ENCODE measurements around the gene DIS3L2.
"Not testable (repeated sequence)": the region's sequence is repeated elsewhere in the genome, so short reads cannot be mapped to it uniquely, and the experiment has no call there.

Gene DIS3L2

DNA sequence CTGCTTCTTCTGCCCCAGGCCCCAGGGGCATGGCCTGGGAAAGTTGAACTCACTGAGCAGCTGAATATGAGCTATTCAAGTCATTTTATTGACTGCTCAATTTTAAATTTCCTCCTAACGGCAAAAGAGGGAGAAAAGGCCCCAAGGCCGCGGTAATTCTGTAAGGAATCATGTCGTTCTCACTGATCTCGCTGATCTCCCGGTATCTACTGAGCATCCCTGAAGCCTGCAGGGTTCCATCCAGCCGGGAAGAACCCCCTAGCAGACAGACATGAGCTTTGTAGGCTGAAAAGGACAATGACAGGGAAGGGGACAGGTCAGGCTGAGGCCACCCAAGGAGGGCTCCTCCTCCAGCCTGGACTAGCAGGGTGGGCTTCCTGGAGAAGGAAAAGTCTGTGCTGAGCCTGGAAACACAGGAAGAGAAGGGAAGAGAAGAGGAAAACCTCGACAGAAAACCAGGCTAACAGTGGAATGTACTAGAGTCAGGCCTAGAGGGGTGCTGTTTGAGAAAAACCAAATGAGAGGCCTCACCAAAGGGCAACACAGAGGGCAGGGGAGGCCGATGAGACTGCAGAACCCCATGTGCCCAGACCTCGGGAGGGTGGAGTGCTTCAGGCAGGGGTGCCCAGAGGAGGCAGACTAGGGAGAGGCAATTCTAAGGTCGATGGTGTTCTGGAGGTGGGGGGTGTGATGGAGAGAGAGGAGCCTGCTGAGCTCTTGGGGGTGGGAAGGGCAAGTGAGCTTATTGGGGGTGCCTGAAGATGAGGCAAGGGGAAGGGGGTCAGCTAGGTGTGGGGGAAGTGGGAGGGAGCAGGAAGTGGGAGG, 32.4 kb upstream of the DIS3L2 start:
- DNase-seq (ENCODE audit: low read depth), result no peak

DNA sequence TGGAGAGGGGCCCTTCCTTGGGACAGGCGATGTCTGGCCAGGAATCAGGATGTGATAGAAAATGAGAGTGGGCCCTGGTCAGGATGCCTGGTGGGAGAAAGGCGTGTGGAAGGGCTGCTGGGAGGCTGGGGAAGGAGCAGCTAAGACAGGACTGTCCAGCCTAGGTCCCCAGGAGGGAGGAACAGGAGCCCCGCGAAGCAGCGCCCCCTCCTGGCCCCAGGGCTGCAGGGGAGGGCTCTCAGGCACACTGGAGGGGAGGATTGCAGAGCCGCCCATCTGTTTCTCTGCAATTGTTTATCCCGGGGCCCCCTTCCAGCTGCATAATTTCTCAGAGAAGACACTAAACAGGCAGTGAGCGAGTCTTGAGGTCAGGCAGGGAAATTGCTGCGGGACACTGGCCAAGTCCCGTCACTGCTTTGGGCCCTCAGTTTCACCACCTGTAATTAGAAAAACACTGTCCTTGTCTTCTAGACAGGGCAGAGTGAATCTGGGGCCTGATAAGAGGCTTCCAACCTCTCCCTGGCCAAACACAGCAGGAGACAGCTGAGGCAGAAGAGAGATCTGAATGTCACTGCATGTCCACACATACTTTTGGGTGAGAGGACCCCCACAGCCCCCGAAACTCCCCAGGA, 31.4 kb upstream of the DIS3L2 start:
- DNase-seq (ENCODE audit: low read depth), result no peak

DNA sequence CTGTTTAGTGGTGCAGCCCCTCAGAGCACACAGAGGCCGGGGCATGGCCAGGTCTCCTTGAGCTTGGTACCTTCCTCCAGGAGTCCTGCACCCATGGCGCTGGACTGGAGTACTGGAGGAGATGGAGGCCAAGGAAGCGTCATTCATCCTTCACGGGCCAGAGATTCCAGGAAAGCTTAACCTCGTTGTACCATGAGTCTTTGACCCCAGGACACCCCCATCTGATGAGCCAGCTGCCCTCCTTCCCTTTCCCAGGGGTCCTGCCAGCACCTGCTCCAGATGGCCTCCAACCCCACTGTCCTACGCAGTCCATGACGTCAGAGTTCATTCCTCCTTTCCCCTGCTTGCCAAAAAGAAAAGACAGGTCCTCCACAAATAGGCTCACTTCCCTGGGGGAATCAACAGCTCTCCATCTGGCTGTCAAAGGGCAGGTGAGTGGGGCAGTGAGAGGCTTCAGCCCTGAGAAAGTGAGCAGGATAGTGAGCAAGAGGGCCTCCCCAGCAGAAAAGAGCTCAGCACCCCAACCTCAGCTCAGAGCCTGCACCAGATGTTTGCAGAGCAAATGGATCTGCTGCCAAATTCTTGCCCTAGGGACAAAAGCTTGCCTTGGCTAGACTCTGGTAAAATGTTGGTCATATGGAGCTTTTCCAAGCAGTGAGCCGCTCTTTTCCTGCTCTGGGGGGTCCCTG, 30.8 kb upstream of the DIS3L2 start:
- no peak for DNase-seq (ENCODE audit: low read depth)

DNA sequence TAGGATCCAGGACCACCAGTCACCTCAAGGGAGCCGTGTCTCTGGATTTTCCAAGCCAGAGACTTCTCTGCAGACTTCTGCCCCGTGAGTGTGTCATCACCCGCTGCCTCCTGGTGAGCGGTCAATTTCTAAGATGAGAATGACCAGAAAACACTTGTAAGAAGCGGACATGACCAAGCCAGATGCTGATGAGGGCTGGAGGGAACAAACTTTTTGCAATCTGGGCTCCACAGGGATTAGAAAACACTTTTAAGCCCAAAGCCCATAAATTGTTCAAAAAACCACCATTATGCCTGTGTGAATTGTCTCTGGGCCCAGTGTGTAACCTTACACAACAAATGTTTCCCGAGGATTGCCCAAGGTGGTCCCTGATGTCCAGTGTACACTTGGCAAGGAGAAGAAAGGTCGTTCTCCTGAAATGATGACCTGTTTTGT, 30.0 kb upstream of the DIS3L2 start:
- no peak for DNase-seq (ENCODE audit: low read depth)

DNA sequence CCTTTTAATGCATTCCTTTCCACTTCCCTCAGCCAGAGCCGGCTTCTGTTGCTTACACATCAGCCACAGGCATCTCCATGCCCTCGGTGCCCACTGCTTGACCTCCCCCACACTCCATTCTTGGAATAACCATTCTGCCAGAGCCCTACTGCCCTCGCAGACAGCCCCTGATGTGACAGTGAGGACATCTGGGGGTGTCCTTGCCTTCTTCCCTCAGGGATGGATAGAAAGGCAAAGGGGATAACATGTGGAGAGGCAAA, 28.9 kb upstream of the DIS3L2 start:
- DNase-seq (ENCODE audit: low read depth), result no peak

DNA sequence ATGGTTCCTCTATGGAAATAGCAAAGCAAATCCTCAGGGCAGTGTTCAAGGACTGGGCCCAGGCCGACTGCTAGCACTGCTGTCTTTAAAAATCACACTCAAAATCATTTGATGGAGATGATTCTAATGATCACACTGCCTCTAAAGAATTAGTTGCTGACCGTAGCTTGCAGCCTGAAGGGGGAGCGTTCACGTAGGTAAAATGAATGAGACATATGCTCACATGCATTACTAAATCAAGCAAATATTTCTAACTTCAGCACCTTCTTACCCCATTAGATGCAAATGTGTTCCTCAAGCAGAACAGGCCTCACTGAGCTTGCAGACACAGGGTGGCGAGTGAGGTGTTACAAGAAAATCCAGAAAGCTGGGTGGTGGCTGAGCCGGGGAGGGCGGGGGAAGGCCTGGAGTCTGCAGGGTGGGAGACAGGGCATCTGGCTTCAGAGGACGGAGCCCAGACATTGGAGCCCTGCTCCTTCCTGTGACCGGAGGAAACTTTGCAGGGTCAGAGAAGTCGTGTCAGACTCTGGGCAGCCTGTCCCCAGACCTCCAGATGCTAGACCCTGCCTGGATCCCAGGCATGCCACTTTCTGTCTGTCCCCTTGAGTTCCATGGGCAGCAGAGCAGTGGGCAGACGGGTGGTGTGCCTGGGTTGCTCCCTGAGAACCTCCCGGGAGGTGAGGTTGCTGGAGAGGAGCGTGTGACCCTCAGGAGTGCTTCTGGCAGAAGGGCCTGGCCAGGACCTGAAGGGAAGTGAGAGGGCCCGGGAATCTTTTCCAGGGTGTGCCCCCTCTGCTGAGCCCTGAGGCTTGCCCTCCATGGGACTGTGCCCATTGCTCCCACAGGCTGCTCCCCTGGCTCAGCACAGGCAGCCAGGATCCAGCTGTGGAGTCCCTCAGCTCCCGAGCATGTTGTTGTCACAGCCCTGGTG, 28.3 kb upstream of the DIS3L2 start:
- DNase-seq (ENCODE audit: low read depth), result no peak

DNA sequence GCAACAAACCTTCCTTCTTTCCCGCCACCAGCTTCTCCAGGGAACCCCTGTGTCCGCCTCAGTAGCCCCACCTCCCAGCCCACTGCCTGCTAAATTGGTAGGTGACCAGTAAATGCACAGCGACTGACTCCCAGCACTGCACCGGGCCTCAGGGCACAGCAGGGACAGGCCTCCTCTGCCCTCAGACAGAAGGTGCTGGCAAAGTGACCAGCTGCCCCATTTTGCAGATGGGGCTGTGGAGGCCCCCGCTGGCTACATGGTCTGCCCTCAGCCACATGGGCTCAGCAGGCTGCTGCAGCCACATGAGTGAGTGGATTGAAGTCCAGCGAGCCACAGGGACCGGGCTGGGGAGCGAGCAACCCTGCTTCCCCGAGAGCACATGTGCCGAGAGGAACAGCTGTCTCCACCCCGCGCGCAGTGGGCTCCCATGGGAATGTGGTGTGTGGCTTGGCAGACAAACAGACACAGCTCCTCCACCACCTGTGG, 27.6 kb upstream of the DIS3L2 start:
- DNase-seq (ENCODE audit: low read depth), result no peak

DNA sequence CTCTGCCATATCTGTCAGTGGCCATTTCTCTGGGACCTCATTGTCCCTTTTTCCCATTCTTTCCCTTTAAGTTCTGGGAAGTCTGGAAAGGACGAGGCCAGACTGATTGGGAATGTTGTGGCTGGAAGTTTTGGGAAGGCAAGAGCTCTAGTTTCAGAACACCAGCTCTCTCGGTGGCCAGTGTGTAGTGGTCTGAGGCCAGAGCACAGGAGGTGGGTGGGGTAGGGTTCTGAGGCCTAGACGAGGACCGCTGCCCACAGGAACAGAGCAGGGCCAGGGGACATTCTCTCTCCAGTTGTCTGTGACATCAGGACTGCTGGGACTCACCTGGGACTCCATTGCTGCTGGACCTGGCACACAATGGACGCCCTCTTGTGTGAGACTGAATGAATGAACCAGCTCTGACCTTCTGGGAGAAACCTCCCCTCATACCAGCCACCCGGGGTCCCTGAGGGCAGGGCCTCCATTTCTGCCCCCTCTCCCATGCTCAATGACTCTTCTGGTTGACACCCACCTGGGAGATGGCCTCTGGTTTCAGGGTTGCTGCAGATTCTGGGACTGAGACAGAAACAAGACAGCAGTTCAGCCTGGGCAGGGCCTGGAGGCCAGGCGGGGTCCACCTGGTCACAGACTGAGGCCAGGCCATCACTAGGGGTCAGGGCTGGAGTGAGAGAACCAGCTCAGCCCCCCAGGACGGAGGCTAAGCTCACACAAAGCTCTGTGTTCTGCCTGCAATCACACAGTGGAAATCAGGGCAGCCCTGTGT, 26.9 kb upstream of the DIS3L2 start:
- DNase-seq (ENCODE audit: low read depth), result no peak

DNA sequence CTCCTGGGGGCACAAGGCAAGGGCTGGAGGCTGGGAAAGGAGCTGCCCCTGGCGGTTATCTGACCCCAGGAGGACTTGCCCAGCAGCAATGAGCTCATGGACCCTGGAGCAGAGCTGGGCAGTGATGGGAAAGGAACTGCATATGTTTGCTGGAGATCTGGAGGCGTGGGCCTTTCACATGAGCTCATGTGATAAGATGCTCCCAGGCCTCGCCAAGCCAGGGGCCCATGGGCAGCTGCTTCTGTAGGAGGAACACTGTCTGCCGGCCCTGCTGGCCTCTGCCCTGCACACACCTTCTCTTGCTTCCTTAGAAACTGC, 26.3 kb upstream of the DIS3L2 start:
- no peak for DNase-seq (ENCODE audit: low read depth)

DNA sequence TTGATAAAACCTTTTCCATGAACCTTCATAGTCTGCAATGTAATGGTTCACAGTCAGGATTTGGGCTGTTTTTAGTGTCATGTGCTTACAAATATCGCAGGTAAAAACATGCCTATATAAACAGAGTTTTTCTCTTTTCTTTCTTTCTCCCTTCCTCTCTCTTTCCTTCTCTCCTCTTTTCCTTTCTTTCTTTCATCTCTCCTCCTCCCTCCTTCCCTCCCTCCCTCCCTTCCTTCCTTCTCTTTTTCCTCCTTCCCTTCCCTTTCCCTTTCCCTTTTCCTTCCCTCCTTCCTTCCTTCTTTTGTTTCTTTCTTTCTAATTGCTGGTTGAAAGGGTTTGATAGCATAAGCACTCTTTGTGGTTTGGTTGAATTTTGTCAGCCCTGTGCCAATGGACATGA, 25.7 kb upstream of the DIS3L2 start:
- no peak for DNase-seq (ENCODE audit: low read depth)

DNA sequence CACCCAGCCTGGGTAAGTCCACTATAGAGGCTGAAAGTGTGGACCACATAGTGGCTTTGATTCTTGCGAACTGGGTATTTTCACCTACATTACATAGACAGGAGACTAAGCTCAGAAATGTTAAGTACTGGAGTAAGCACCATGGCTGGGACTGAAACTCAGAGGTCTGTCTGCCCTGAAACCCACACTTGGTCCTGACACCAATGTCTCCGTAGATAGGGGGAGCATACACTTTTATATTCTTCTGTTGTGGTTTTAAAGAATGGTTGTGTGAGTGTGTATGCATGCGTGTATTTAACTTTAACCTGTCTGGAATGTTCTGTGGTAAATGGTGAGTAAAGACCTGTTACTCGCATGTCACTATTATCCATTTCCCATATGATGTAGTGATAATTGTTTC, 25.0 kb upstream of the DIS3L2 start:
- DNase-seq (ENCODE audit: low read depth), result no peak

DNA sequence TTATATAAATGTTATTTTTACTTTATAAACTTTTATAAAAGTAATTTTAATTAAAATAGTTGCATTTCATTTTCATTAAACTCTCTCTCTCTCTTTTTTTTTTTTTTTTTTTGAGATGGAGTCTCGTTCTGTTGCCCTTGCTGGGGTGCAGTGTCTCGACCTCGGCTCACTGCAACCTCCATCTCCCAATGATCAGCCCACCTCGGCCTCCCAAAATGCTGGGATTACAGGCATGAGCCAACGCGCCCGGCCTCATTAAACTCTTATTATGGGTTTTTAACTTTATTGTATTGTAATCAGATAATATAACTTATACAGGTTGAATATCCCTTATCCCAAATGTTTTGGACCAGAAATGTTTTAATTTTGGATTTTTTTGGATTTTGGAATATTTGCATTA, 24.5 kb upstream of the DIS3L2 start:
- no peak for DNase-seq (ENCODE audit: low read depth)

DNA sequence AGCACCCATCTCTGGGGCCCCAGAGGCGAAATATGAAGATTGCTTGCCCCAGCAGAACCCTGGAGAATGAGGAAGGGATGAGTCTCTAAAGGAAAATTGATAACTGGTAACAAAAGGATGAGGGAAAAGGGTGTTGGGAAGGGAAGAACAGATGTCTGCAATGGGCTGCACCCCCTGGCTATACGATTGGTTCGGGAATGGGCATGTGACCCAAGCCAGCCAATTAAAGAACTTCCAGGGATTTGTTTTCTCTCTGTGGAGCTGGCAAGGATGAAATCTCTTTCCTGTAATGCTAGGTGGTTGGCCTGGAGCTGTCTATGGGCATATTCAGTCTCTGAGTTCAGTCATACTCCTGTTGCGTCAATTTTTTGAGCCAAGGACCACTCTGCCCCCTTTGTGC, 22.5 kb upstream of the DIS3L2 start:
- DNase-seq (ENCODE audit: low read depth), result no peak

DNA sequence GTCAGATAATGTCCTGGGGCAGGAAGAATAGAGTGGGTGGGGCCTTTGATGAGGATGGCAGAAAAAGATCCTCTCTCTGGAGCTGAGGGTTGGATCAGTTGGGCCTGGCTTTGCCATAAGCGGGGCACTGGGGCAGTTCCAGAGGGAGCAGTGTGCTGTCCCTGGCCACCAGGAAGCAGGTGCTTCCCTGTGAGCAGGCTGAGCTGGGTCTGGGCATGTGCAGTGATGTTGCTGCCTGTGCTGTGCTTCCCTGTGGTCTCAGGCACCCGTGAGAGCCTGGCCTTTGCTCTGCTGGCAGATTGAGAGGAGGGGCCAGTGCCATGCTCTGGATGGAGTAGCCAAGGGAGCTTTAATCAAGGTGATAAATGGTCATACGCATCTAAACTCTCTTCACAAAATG, 20.7 kb upstream of the DIS3L2 start:
- DNase-seq (ENCODE audit: low read depth), result no peak

DNA sequence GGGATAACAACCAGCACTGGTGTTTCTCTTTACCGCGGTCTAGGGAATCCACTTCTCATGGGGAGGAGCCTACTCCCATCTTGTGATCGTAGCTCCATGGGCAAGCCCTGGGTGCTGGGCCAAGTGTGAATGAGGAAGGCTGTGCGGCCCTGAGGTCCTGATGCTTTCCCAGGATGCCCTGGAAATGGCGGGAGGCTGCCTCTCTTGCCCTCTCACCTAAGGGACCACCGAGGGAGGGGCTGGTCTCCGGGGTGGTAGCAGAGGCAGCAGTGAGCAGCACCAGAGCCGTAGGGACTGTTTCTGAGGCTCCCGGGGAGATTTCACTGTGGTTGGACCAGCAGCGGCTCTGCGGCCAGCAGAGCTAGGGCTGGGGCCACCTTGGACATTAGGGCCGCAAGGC, 19.8 kb upstream of the DIS3L2 start:
- DNase-seq (ENCODE audit: low read depth), result no peak

DNA sequence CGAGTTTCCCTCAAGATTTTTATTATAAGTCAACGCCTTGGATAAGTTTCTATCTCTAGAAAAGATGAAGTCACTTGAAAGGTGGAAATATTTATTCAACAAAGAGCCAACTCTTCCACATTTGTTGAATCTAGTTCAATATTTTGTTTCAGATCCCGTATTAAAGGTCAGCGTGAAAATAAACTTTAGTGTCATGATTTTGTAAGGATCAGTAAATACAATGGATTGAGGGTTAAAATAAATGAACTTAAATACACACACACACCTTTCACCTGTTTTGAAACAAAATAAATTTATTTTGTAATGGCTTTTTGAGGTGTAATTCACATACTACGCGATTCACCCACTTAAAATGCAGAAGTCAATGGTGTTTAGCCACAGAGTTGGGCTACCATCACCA, 19.3 kb upstream of the DIS3L2 start:
- no peak for DNase-seq (ENCODE audit: low read depth)

DNA sequence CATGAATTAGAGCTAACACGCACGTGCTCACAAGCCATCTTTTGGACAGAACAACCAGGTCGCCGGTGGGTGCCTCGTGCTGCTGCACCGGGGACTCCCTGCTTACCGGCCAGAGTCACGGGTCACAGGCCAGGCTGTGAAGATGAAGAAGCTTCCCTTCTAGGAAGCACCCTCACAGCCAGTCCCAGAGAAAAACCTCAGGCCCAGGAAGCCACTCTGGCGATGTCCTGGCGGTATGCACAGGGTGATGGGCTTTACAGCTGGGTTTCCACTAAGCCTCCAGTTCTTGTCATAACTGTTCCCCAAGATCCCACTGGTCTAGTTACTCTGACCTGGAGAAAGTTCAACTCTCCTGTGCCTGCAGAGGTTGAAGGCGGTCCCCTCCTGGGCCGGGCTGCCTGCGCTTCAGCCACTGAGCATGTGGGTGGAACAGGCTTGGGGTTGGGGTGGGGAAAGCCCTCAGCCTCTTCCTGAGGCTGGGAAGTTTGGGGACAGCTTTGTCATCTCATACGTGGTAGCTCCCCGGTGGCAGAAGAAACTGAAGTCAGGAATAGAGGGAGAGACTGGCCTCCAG, 15.2 kb upstream of the DIS3L2 start:
- no peak for DNase-seq (ENCODE audit: low read depth)

DNA sequence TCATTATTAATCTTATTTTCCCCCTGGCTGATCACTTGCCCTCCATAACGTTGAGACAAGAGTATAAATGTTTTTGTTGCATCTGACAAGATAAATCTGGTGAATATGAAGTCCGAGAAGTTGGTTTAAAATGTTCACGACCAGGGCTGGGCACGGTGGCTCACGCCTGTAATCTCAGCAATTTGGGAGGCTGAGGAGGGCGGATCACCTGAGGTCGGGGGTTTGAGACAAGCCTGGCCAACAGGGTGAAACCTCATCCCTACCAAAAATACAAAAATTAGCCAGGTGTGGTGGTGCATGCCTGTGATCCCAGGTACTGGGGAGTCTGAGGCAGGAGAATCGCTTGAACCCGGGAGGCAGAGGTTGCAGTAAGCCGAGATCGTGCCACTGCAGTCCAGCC, 14.4 kb upstream of the DIS3L2 start:
- not testable (repeated sequence) for DNase-seq (ENCODE audit: low read depth)

DNA sequence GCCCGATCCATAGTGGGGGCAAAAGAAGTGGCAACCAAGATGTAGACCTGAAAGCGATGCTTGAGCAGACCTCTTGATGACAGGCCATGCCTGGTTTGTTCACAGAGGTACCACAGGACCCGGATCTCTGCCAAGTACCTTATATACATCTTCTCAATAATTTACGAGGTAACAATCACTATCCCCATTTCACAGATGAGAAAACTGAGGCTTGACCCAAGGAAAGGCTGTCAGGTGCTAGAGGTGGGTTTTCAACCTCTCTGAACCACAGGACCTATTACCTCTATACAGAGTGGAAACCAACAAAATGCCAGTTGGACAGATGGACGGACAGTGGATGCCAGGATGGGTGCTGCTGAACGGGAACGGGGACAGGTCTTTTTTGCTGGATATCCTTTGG, 13.8 kb upstream of the DIS3L2 start:
- DNase-seq (ENCODE audit: low read depth), result no peak

DNA sequence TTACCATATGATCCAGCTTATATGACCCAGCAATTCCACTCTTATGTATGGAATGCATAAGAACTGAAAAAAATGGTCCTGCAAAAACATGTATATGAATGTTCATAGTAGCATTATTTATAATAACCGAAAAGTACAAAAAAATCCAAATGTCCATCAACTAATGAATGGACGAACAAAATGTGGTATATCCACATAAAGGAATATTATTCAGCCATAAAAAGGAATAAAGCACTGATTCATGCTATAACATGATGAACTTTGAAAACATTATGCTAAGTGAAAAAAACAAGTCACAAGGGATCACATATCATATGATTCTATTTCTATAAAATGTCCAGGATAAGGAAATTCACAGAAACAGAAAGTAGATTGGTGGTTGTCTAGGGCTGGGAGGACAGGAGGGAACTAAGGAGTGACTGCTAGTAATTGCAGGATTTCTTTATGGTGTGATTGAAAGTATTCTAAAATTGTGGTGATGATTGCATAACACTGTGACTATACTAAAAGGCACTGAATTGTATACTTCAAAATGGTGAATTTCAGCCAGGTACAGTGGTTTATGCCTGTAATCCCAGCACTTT, 10.0 kb upstream of the DIS3L2 start:
- DNase-seq (ENCODE audit: low read depth), result no peak
